Medulla oblongata (tissue), 1 donor: Measurements from ENCODE around the gene NHS.

Source experiments
- DNase-seq: peaks from one replicate; pipeline ENCODE4 v3.0.0-alpha.2; 2015; ENCODE audit errors: extremely low spot score

NHS gene

GRCh38 chrX:17448188-17448587 is 73.2 kb downstream of the NHS start:
- DNase-seq, result no peak

GRCh38 chrX:17449866-17450265 is 74.9 kb downstream of the NHS start:
- DNase-seq, result no peak

GRCh38 chrX:17453788-17454187 is 78.8 kb downstream of the NHS start:
- DNase-seq, result no peak

GRCh38 chrX:17456526-17456925 is 81.5 kb downstream of the NHS start:
- peak; percentile 23 for DNase-seq

- no peak for DNase-seq
Observed at GRCh38 chrX:17459008-17459611, 84.1 kb downstream of the NHS start.

- no peak for DNase-seq
Observed at GRCh38 chrX:17459661-17460060, 84.7 kb downstream of the NHS start.

- no peak for DNase-seq
Observed at GRCh38 chrX:17462881-17463280, 87.9 kb downstream of the NHS start.

- DNase-seq, result no peak
Observed at GRCh38 chrX:17464194-17464593, 89.2 kb downstream of the NHS start.

- DNase-seq, result no peak
Observed at GRCh38 chrX:17465201-17465600, 90.2 kb downstream of the NHS start.

- DNase-seq, result no peak
Observed at GRCh38 chrX:17465802-17466201, 90.8 kb downstream of the NHS start.

- no peak for DNase-seq
Observed at GRCh38 chrX:17470136-17470535, 95.1 kb downstream of the NHS start.

- no peak for DNase-seq
Observed at GRCh38 chrX:17471121-17471520, 96.1 kb downstream of the NHS start.

GRCh38 chrX:17471861-17472260 is 96.9 kb downstream of the NHS start:
- no peak for DNase-seq

GRCh38 chrX:17472424-17472823 is 97.4 kb downstream of the NHS start:
- no peak for DNase-seq

GRCh38 chrX:17473021-17473420 is 98.0 kb downstream of the NHS start:
- DNase-seq, result no peak

- no peak for DNase-seq
Observed at GRCh38 chrX:17474892-17475291, 99.9 kb downstream of the NHS start.

GRCh38 chrX:17475449-17476217 is 100.6 kb downstream of the NHS start:
- no peak for DNase-seq

GRCh38 chrX:17476411-17476810 is 101.4 kb downstream of the NHS start:
- DNase-seq, result no peak

- DNase-seq, result no peak
Observed at GRCh38 chrX:17481086-17481485, 106.1 kb downstream of the NHS start.

GRCh38 chrX:17484592-17484991 is 109.6 kb downstream of the NHS start:
- no peak for DNase-seq

- DNase-seq, result no peak
Observed at GRCh38 chrX:17485391-17485790, 110.4 kb downstream of the NHS start.

GRCh38 chrX:17488036-17488435 is 113.0 kb downstream of the NHS start:
- no peak for DNase-seq

- DNase-seq, result no peak
Observed at GRCh38 chrX:17494216-17494615, 119.2 kb downstream of the NHS start.

- DNase-seq, result no peak
Observed at GRCh38 chrX:17495052-17495451, 120.1 kb downstream of the NHS start.
